Activated T-cell treated with anti-CD3 and anti-CD28 coated beads, Interleukin-2, amount 50 U/mL, for 48 hours (primary cell): ENCODE results near the gene SHKBP1.
"Not testable (repeated sequence)": the region's sequence is repeated elsewhere in the genome, so short reads cannot be mapped to it uniquely, and the experiment has no call there.

Experiments used
- DNase-seq, 2 experiments: peaks; one replicate each; pipeline ENCODE4 v3.0.0-alpha.2; 2020

Gene SHKBP1

GRCh38 chr19:40556953-40557530 lies 19.6 kb upstream of the SHKBP1 start:
- no peak for DNase-seq

- DNase-seq: no peak
These were observed 17.3 kb upstream of the SHKBP1 start for GRCh38 chr19:40559394-40559793.

GRCh38 chr19:40560092-40560507 lies 16.6 kb upstream of the SHKBP1 start:
- no peak for DNase-seq

- no peak for DNase-seq
These were observed 14.7 kb upstream of the SHKBP1 start for GRCh38 chr19:40561947-40562346.

- not testable (repeated sequence) for DNase-seq
These were observed 12.1 kb upstream of the SHKBP1 start for GRCh38 chr19:40564535-40564934.

GRCh38 chr19:40565355-40565754 lies 11.3 kb upstream of the SHKBP1 start:
- no peak for DNase-seq

- DNase-seq: no peak
These were observed 10.7 kb upstream of the SHKBP1 start for GRCh38 chr19:40565910-40566495.

GRCh38 chr19:40567040-40567749 lies 9.5 kb upstream of the SHKBP1 start:
- no peak for DNase-seq

GRCh38 chr19:40567750-40568494 lies 8.8 kb upstream of the SHKBP1 start:
- DNase-seq: no peak

- DNase-seq: peak; percentile 97
These were observed 6.2 kb upstream of the SHKBP1 start for GRCh38 chr19:40570313-40571004.

GRCh38 chr19:40571005-40571318 lies 5.7 kb upstream of the SHKBP1 start:
- no peak for DNase-seq

- no peak for DNase-seq
These were observed 4.7 kb upstream of the SHKBP1 start for GRCh38 chr19:40571831-40572495.

- no peak for DNase-seq
These were observed 1.3 kb upstream of the SHKBP1 start for GRCh38 chr19:40575326-40575725.

- DNase-seq: peak in 1 of 2 experiments; percentile 60
These were observed 505 bp upstream of the SHKBP1 start for GRCh38 chr19:40576151-40576584.

GRCh38 chr19:40578442-40578908 lies 1.8 kb downstream of the SHKBP1 start:
- no peak for DNase-seq

GRCh38 chr19:40580619-40581018 lies 3.9 kb downstream of the SHKBP1 start:
- DNase-seq: no peak

- DNase-seq: no peak
These were observed 4.9 kb downstream of the SHKBP1 start for GRCh38 chr19:40581531-40581930.

- DNase-seq: no peak
These were observed 5.8 kb downstream of the SHKBP1 start for GRCh38 chr19:40582467-40582866.

GRCh38 chr19:40583283-40583682 lies 6.6 kb downstream of the SHKBP1 start:
- DNase-seq: no peak

- no peak for DNase-seq
These were observed 7.3 kb downstream of the SHKBP1 start for GRCh38 chr19:40584007-40584406.

GRCh38 chr19:40585241-40585981 lies 8.7 kb downstream of the SHKBP1 start:
- DNase-seq: no peak

GRCh38 chr19:40585982-40586422 lies 9.3 kb downstream of the SHKBP1 start:
- no peak for DNase-seq
